Measurements from ENCODE around the gene ENO2.
A peak's percentile ranks its signal among the peaks of the same experiment; 100 is the strongest.

The ENO2 gene

DNA sequence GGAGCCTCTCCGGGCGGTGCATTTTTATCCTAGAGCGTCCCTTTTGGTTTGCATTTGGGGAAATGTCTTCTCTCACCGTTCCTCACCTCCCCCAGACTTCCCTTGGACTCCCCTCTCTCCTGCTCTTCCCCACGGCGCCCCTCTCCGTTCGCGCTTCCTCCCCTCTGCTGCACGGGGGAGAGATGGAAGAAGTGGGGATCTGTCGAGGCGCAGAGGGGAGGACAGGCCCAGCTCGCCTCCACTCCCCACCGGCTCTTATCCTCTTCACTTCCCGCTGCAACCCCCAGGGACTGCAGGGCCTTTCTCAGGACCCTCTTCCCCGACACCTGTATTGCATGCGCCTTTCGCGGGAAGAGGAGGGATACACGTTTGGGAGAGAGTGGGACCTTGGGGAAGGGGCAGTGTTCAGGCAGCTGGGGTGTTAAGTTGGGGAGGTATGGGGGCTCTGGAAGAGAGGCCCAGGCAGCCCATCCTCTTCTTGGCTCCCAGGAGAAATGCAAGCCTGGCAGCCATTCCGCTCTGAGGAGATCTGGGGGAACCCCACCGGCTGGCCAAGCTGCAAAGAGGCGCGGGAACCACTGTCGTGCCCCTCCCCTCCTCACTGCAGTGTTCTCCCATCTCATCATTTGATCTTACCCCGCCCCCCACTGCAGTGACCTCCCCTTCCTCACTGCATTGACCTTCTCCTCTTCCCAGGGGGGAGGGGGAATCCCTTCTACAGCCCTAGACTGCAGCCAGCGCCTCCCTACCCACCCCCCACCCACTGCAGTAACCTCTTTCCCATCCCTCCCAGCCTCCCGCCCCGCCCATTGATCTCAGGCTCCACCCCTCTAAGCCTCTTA is 788 bp downstream of the ENO2 start:
- peak; percentile 28 for DNase-seq

GRCh38 chr12:6915789-6916285 is 1.5 kb downstream of the ENO2 start:
- DNase-seq = no peak

GRCh38 chr12:6916426-6917200 is 2.2 kb downstream of the ENO2 start:
- no peak for DNase-seq

DNA sequence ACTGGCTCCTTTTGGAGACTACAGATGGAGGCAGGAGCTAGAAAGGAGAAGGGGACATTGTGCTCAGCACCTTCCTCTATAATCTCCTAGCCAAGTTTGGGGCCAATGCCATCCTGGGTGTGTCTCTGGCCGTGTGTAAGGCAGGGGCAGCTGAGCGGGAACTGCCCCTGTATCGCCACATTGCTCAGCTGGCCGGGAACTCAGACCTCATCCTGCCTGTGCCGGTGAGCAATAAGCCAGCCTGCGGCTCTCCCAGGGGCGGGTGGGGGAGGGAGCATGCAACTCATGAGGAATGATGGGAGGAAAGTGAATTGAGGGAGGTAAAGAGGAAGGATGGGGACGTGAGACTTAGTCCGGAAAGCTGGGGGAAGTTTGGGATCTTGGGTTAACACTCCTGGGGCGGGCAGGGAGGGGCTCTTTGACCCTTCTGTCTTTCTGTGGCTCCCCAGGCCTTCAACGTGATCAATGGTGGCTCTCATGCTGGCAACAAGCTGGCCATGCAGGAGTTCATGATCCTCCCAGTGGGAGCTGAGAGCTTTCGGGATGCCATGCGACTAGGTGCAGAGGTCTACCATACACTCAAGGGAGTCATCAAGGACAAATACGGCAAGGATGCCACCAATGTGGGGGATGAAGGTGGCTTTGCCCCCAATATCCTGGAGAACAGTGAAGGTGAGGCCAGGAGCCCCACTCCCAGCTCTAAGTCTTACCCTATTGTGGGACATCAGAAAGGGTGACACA is 3.3 kb downstream of the ENO2 start:
- DNase-seq = no peak

- DNase-seq = no peak
These were observed 5.2 kb downstream of the ENO2 start for GRCh38 chr12:6919588-6919987.

GRCh38 chr12:6921539-6921938 is 7.2 kb downstream of the ENO2 start:
- DNase-seq = no peak

DNA sequence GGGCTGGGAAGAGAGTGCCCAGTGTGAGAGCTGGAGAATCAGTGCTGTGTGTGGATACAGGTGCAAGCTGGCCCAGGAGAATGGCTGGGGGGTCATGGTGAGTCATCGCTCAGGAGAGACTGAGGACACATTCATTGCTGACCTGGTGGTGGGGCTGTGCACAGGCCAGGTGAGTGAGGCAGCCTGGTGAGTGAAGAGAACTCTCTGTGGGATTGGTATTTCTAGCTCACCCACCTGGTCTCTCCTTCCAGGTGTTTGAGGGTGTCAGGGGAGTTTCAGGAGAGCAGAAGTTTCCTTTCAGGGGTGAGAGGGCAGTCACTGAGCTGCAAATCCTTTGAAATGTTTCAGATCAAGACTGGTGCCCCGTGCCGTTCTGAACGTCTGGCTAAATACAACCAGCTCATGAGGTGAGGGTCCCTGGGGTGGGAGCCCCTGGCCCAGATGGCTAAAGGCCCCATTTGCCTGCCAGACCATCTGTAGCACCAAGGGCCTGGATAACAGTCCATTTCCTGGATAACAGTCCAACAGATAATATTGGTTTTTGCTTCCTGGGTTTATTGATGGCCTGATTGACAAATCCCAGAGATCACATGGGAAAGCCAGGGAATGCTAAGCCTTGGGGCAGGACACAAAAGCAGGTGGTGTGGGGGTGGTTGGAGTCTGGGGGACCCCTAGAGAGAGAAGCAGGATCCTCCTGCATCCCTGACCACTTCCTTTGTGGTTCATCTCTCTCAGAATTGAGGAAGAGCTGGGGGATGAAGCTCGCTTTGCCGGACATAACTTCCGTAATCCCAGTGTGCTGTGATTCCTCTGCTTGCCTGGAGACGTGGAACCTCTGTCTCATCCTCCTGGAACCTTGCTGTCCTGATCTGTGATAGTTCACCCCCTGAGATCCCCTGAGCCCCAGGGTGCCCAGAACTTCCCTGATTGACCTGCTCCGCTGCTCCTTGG is 7.9 kb downstream of the ENO2 start:
- no peak for DNase-seq

- no peak for DNase-seq
These were observed 8.8 kb downstream of the ENO2 start for GRCh38 chr12:6923003-6923732.

DNA sequence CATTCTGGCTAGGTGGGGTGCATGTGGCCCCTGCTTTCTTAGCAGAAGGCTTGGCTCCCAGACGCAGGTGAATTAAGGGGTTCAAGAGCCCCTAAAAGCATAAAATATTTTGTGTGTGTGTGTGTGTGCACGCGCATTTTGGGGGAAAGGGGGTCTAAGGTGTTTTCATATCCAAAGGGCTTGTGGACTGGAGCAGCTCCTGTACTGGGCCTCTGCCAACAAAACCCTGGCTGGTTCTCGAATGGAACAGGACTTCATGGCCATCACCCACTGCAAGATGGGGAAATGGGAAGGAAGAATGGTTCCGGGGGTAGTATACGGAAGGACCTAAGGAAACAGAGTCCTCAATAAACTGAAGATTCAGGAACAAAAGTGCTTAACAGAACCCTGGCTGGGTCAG is 9.5 kb downstream of the ENO2 start:
- DNase-seq = no peak

- no peak for DNase-seq
These were observed 10.8 kb downstream of the ENO2 start for GRCh38 chr12:6925239-6925539.

GRCh38 chr12:6925540-6926279 is 11.3 kb downstream of the ENO2 start:
- DNase-seq = no peak

- peak; percentile 58 for DNase-seq
These were observed 13.1 kb downstream of the ENO2 start, which contains the start of gene ATN1 for GRCh38 chr12:6927379-6928021. Gene ATN1 (plus strand): TSS chr12:6927959. CDS start chr12:6934002, 6,043 bp downstream.

- DNase-seq = peak; percentile 40
These were observed 13.8 kb downstream of the ENO2 start for GRCh38 chr12:6928022-6928702.

- DNase-seq = no peak
These were observed 14.5 kb downstream of the ENO2 start for GRCh38 chr12:6928703-6929407.

- no peak for DNase-seq
These were observed 15.4 kb downstream of the ENO2 start for GRCh38 chr12:6929466-6930452.

- DNase-seq = no peak
These were observed 18.4 kb downstream of the ENO2 start for GRCh38 chr12:6932766-6933165.

DNA sequence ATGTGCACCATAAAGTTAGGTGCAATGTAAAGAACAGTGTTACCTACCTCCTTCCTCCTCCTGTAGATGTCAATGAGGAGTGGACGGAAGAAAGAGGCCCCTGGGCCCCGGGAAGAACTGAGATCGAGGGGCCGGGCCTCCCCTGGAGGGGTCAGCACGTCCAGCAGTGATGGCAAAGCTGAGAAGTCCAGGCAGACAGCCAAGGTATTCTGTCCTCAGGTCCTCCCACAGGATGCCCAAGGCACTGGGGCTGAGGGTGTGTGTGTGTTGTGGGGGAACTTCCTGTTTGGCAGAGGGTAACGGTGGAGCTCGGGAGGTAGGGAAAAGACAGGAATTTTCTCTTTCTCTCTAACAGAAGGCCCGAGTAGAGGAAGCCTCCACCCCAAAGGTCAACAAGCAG is 19.7 kb downstream of the ENO2 start:
- DNase-seq = no peak
